Pancreas (tissue), 10 donors: Measurements from ENCODE around the gene DKK3. TPM values are rescaled to one million over a fixed set of nuclear protein-coding genes. Genes with fewer than 3 reads are reported as not detected.

Source experiments
- ATAC-seq, 4 donors: fragments of 200-7000 bp; cut with Tn5 transposase; one replicate each; pipeline versions ENCODE4 v1.8.0 to v1.9.1; 2020; ENCODE audit warnings: mild to moderate bottlenecking in 4 of 4, moderate library complexity in 4 of 4
- DNase-seq, 6 donors: peaks; one replicate each; pipeline ENCODE4 v3.0.0-alpha.2; 2020
- FAIRE-seq: peaks from 2 replicates; lab custom pipeline; 2012; peaks lifted over from hg19 to GRCh38; lab: Jason Lieb, UNC
- H3K27ac ChIP-seq, 4 donors: fragments of 200-600 bp; sonication (generic); 1 replicate in 3 of 4; 2 replicates in 1 of 4; pipeline versions ENCODE4 v1.5.0 to v1.8.0; 2020
- H3K27me3 ChIP-seq, 4 donors: fragments of 200-600 bp; one replicate each; pipeline ENCODE4 v1.8.0; 2021
- H3K36me3 ChIP-seq, 3 donors: fragments of 200-600 bp; sonication (generic) in 1 of 3; one replicate each; pipeline versions ENCODE4 v1.5.0 to v1.8.0; 2020 to 2021
- H3K4me1 ChIP-seq, 3 donors: fragments of 200-600 bp; one replicate each; pipeline ENCODE4 v1.8.0; 2021
- H3K4me3 ChIP-seq, 4 donors: fragments of 200-600 bp; sonication (generic) in 2 of 4; one replicate each; pipeline versions ENCODE4 v1.5.0 to v1.8.0; 2020 to 2021
- H3K9me3 ChIP-seq, 4 donors: fragments of 200-600 bp; one replicate each; pipeline ENCODE4 v1.8.0; 2021
- CTCF ChIP-seq, 4 donors: fragments of 200-600 bp; sonication (generic) in 3 of 4; IDR thresholded peaks; one replicate each; pipeline versions ENCODE4 v1.5.0 to v1.8.0; 2021; ENCODE audit warnings: antibody characterized with exemption in 4 of 4
- WGBS, 2 donors: extraction: QIAGEN DNeasy Blood & Tissue Kit; methylation state at CpG; one replicate each; pipeline ENCODE4 v1.1.7; 2013; 5-methylcytosine and 5-hydroxymethylcytosine counted together
- intact Hi-C, 3 donors: fragments of 100-400 bp; cut with DNase I; formaldehyde crosslinking; loops; one replicate each; pipeline versions ENCODE4 v1.11.1 to v1.14.2; 2022
- polyA plus RNA-seq, 2 donors: library from polyadenylated mRNA; stranded (reverse); fragments of 200-250 nt; gene quantifications; one replicate each; pipeline ENCODE4 v1.2.3, GENCODE V29; 2013
- total RNA-seq, 6 donors: library from RNA; stranded (reverse); fragmentation: NEBNext Ultra II Directional in 4 of 6; extraction: Animal tissue kit (Norgen Biotek cat#: 25700) in 4 of 6; gene quantifications; one replicate each; pipeline versions ENCODE4 v1.2.1 to v1.2.4, GENCODE V29; 2021 to 2023
- donor health status: healthy with polysubstance abuse.
- donor health status: DM: no; HTN: no; CAD: no; lungs with moderate emphysema.
- donor health status: DM: no; HTN: no; CAD: no.
- donor health status: control.
- donor health status: control.
- donor health status: Bipolar disorder and iron deficiency.
- donor health status: DM: yes; HTN: yes; CAD: no.
- donor health status: DM: no; HTN: no; CAD: no.
- donor health status: DM: no; HTN: no; CAD: no.
- donor health status: DM: yes; HTN: yes; CAD: no.

DKK3 gene
- total and polyA plus RNA-seq, 8 donors, result 2.7 to 10.5 (median 5.8) TPM

GRCh38 chr11:12001186-12001585 is 7.2 kb downstream of the DKK3 start:
- Histone ChIP-seq H3K27me3 (no peaks in the 10 kb centered on the region), H3K9me3 (no peaks in the 10 kb centered on the region), H3K36me3 (no peaks in the 10 kb centered on the region), H3K4me1 (no peaks in the 10 kb centered on the region), H3K4me3 (no peak overlapping the region), H3K27ac (no peak overlapping the region)
- ATAC-seq (peak; percentile 34 to 89 (median 75)), DNase-seq (peak in 2 of 6 donors; percentile 21 to 46), FAIRE-seq (no peak)
- TF ChIP-seq CTCF (IDR thresholded peaks at IDR 0.05), result no peak
- intact Hi-C loops, result no loop called here
- WGBS, 2 donors, result 22 to 32% methylated on average over 7 of the region's 7 CpGs

- FAIRE-seq (no peak), ATAC-seq (no peak), DNase-seq (no peak)
- WGBS, 2 donors, result 77 to 86% methylated on average over 8 of the region's 8 CpGs
- Histone ChIP-seq H3K27ac (no peak overlapping the region), H3K9me3 (no peaks in the 10 kb centered on the region), H3K4me1 (no peaks in the 10 kb centered on the region), H3K27me3 (no peaks in the 10 kb centered on the region), H3K36me3 (no peaks in the 10 kb centered on the region), H3K4me3 (no peak overlapping the region)
- no peak for TF ChIP-seq CTCF (IDR thresholded peaks at IDR 0.05)
- intact Hi-C loops, result no loop called here
Observed at GRCh38 chr11:11998091-11998781, 10.2 kb downstream of the DKK3 start.

- Histone ChIP-seq H3K36me3 (no peaks in the 10 kb centered on the region), H3K4me1 (no peaks in the 10 kb centered on the region), H3K9me3 (no peaks in the 10 kb centered on the region), H3K4me3 (no peak overlapping the region), H3K27me3 (no peaks in the 10 kb centered on the region), H3K27ac (no peak overlapping the region)
- DNase-seq (no peak), FAIRE-seq (no peak), ATAC-seq (no peak)
- 53 to 66% methylated on average over 3 of the region's 3 CpGs for WGBS, 2 donors
- intact Hi-C loops, result no loop called here
- no peak for TF ChIP-seq CTCF (IDR thresholded peaks at IDR 0.05)
Observed at GRCh38 chr11:11997049-11997322, 11.4 kb downstream of the DKK3 start.

GRCh38 chr11:11996321-11997048 is 11.9 kb downstream of the DKK3 start:
- DNase-seq, result no peak
- no peak for ATAC-seq
- no peaks in the 10 kb centered on the region for H3K36me3 ChIP-seq
- no peaks in the 10 kb centered on the region for H3K27me3 ChIP-seq
- no peak for FAIRE-seq
- no peak overlapping the region for H3K27ac ChIP-seq
- no peak overlapping the region for H3K4me3 ChIP-seq
- no peaks in the 10 kb centered on the region for H3K9me3 ChIP-seq
- 68 to 71% methylated on average over 11 of the region's 11 CpGs for WGBS, 2 donors
- H3K4me1 ChIP-seq, result no peaks in the 10 kb centered on the region
- TF ChIP-seq CTCF (IDR thresholded peaks at IDR 0.05), result no peak
- intact Hi-C loops, result no loop called here

GRCh38 chr11:11995601-11996000 is 12.8 kb downstream of the DKK3 start:
- H3K27ac ChIP-seq, result no peak overlapping the region
- no peaks in the 10 kb centered on the region for H3K4me1 ChIP-seq
- H3K4me3 ChIP-seq, result no peak overlapping the region
- no peak for FAIRE-seq
- TF ChIP-seq CTCF (IDR thresholded peaks at IDR 0.05), result no peak
- DNase-seq, result no peak
- no peaks in the 10 kb centered on the region for H3K9me3 ChIP-seq
- no peak for ATAC-seq
- intact Hi-C loops, result no loop called here
- H3K36me3 ChIP-seq, result no peaks in the 10 kb centered on the region
- H3K27me3 ChIP-seq, result no peaks in the 10 kb centered on the region
- WGBS, 2 donors, result 86 to 90% methylated on average over 6 of the region's 6 CpGs
